Superior temporal gyrus (tissue), 1 donor: Measurements from ENCODE around the gene NXF3.
"Not testable (repeated sequence)": the region's sequence is repeated elsewhere in the genome, so short reads cannot be mapped to it uniquely, and the experiment has no call there.

Experiments
- DNase-seq: peaks from one replicate; pipeline ENCODE4 v3.0.0-alpha.2; 2016; ENCODE audit errors: extremely low spot score

Gene NXF3

DNA sequence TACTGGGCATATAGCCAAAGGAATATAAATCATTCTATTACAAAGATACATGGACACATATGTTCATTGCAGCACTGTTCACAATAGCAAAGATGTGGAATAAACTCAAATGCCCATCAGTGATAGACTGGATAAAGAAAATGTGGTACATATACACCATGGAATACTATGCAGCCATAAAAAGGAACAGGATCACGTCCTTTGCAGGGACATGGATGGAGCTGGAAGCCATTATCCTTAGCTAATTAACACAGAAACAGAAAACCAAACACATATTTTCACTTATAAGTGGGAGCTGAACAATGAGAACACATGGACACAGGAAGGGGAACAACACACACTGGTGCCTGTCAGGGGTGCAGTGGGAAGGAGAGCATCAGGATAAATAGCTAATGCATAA is 59.6 kb downstream of the NXF3 start:
- DNase-seq: not testable (repeated sequence)
